Measurements from ENCODE around the gene PUDP. TPM values are rescaled to one million over a fixed set of nuclear protein-coding genes. Genes with fewer than 3 reads are reported as not detected.

The PUDP gene
- total RNA-seq, 1 donor from 2014 or later = 18.4 TPM

DNA sequence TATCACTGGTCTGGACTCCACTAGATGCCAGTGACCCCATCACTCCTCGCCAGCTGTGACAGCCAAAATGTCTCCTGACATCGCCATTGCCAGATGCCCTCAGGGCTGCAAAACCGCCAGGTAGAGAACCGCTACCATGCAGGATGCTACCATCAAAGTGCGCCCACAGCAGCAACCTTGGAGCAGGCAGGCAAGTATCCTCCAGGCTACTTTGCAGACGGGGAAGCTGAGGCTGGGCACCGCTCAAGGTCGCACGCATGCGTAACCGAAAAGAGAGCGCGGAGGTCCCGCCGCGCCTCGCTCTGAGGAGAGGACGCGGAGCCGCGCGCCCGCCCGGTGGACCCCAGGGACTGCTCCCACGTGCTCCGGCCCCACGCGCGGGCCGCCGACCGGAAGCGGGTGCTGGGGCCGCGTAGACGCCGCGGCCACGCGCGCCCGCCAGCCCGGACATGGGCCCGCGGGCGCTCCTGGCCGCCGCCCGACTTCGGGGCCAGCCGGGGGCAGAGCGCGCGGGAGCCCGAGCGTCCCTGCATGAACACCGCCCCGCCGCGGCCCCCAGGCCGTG is 458 bp downstream of the PUDP start, which contains the start of gene STS:
Gene STS (plus strand): TSS at position 300 of the 565 bp plus-strand sequence. CDS start 105,488 bp downstream, outside the sequence.
- TF ChIP-seq, protein P1, sequence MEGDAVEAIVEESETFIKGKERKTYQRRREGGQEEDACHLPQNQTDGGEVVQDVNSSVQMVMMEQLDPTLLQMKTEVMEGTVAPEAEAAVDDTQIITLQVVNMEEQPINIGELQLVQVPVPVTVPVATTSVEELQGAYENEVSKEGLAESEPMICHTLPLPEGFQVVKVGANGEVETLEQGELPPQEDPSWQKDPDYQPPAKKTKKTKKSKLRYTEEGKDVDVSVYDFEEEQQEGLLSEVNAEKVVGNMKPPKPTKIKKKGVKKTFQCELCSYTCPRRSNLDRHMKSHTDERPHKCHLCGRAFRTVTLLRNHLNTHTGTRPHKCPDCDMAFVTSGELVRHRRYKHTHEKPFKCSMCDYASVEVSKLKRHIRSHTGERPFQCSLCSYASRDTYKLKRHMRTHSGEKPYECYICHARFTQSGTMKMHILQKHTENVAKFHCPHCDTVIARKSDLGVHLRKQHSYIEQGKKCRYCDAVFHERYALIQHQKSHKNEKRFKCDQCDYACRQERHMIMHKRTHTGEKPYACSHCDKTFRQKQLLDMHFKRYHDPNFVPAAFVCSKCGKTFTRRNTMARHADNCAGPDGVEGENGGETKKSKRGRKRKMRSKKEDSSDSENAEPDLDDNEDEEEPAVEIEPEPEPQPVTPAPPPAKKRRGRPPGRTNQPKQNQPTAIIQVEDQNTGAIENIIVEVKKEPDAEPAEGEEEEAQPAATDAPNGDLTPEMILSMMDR (IDR thresholded peaks at IDR 0.05) = no peak
- Mint-ChIP-seq H3K4me1 (ENCODE audit: unreplicated experiment) (peaks cover 9% of the 10 kb centered on the region), H3K36me3 (ENCODE audit: unreplicated experiment) (no peaks in the 10 kb centered on the region), H3K27me3 (ENCODE audit: unreplicated experiment) (no peaks in the 10 kb centered on the region), H3K4me3 (ENCODE audit: unreplicated experiment) (peak within 1 kb of the TSS; percentile 89), H3K27ac (ENCODE audit: unreplicated experiment) (peak within 1 kb of the TSS; percentile 74), H3K9me3 (ENCODE audit: unreplicated experiment) (no peaks in the 10 kb centered on the region)
- peak; percentile 87 for DNase-seq (ENCODE audit: extremely low spot score, unreplicated experiment)

DNA sequence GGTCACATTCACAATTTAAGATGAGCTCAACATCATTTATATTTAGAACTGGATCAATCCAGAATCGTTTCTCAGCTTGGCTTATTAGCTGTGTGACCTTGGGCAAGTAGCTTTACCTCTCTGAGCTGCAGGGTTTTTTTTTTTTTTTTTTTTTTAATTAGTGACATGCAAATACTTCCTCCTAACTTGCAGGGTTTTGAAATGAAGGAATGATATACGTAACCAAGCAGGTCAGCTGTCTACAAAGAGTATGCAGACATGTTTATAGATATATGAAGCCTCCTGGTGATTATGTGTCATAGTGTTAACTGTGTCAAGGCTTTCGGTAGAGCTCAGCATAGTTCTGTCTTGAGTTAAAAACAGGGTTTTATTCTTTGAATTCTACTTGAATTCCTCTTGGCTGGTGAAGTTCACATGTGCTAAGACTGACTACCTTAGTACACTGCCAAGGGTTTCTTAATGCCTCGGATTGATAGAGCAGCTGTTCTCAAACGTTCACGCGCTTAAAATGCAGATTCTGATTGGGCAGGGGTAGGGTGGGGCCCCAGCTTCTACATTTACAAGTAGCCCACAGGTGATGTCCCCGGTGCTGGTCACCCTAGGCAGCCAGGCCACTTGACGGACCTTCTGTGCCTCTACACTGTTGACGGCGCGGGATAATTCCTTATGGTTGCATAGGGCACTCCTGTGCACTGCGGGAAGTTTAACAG is 1.1 kb downstream of the PUDP start:
- peak overlapping the region; percentile 82 for H3K4me3 Mint-ChIP-seq (ENCODE audit: unreplicated experiment)
- TF ChIP-seq, protein P1 (IDR thresholded peaks at IDR 0.05) = no peak
- no peak for DNase-seq (ENCODE audit: extremely low spot score, unreplicated experiment)
- peaks cover 9% of the 10 kb centered on the region for H3K4me1 Mint-ChIP-seq (ENCODE audit: unreplicated experiment)
- H3K27me3 Mint-ChIP-seq (ENCODE audit: unreplicated experiment) = no peaks in the 10 kb centered on the region
- no peaks in the 10 kb centered on the region for H3K9me3 Mint-ChIP-seq (ENCODE audit: unreplicated experiment)
- H3K36me3 Mint-ChIP-seq (ENCODE audit: unreplicated experiment) = peaks cover 2% of the 10 kb centered on the region
- peak overlapping the region; percentile 60 for H3K27ac Mint-ChIP-seq (ENCODE audit: unreplicated experiment)

DNA sequence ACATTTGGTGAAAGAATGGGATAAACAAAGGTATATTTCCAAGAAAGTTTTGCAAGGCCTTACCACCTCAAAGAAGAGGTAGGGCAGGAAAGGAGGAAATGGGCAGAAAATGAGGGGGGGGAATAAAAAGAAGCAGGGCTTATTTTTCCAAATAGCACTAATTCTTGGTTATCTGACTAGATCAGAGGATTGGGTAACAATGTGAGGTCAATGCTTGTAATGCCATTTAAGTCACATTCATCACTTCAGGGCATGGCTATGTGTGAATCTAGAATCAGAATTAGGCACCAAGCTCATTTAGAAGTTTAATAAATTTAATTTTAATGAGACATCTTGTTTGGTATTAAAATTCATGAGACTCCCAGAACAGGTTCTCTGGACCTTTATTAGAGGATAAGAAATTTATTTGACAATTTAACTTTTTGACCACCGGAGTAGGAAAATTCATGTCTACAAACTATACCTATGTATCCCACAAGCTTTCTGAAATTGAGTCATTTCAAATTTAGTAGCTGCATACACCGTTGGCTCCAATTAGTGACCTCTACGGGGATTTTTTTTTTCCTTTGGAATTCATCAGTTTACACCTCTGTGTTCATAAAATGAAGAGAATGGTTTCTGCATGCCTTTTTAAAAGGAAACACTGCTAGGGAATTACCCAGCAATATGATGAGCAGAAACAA is 1.8 kb downstream of the PUDP start:
- Mint-ChIP-seq H3K9me3 (ENCODE audit: unreplicated experiment) (no peaks in the 10 kb centered on the region), H3K4me3 (ENCODE audit: unreplicated experiment) (peak overlapping the region; percentile 26), H3K27ac (ENCODE audit: unreplicated experiment) (peak overlapping the region; percentile 23), H3K36me3 (ENCODE audit: unreplicated experiment) (peaks cover 3% of the 10 kb centered on the region), H3K4me1 (ENCODE audit: unreplicated experiment) (peaks cover 9% of the 10 kb centered on the region), H3K27me3 (ENCODE audit: unreplicated experiment) (no peaks in the 10 kb centered on the region)
- DNase-seq (ENCODE audit: extremely low spot score, unreplicated experiment) = no peak
- TF ChIP-seq, protein P1 (IDR thresholded peaks at IDR 0.05) = no peak

DNA sequence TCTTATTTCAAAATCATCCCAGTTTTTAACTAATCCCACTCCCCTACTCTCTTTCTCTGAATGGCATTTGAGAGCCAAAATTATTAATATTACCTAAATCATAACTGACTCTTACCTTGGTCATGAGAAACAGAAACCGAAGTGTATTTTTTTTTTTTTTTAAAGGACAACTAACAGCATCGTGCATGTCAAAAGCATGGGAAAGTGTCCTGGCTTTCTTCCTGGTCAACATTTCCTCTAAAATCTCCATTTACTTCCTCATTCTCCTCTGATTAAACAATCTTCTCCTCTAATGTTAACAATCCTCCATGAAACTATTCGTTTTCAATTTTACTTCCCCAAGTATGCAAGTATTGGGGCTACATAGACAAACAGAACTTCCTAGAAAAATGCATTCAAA is 2.5 kb downstream of the PUDP start:
- Mint-ChIP-seq H3K27me3 (ENCODE audit: unreplicated experiment) (no peaks in the 10 kb centered on the region), H3K4me1 (ENCODE audit: unreplicated experiment) (peaks cover 9% of the 10 kb centered on the region), H3K36me3 (ENCODE audit: unreplicated experiment) (peaks cover 3% of the 10 kb centered on the region), H3K9me3 (ENCODE audit: unreplicated experiment) (no peaks in the 10 kb centered on the region), H3K4me3 (ENCODE audit: unreplicated experiment) (no peak overlapping the region), H3K27ac (ENCODE audit: unreplicated experiment) (no peak overlapping the region)
- TF ChIP-seq, protein P1 (IDR thresholded peaks at IDR 0.05) = no peak
- DNase-seq (ENCODE audit: extremely low spot score, unreplicated experiment) = no peak
